IMR-90 (cell line): ENCODE results near the gene OTOGL.

Experiments
- BHLHE40 ChIP-seq: fragments of 150-350 bp; IDR thresholded peaks from 2 replicates; pipeline ENCODE4 v1.6.1; 2016; ENCODE audit warnings: mild to moderate bottlenecking, low read depth, low read length
- CTCF ChIP-seq: conservative IDR thresholded peaks from 2 replicates; pipeline ENCODE4 v1.5.1; 2012; ENCODE audit warnings: mild to moderate bottlenecking, low read depth, low read length, improper control_type of control experiment
- RAD21 ChIP-seq: IDR thresholded peaks from 2 replicates; pipeline ENCODE4 v1.6.1; 2012; ENCODE audit warnings: low read length, improper control_type of control experiment
- SMC3 ChIP-seq: fragments of 150-350 bp; IDR thresholded peaks from 2 replicates; pipeline ENCODE4 v1.6.1; 2016; ENCODE audit warnings: low read depth, mild to moderate bottlenecking, antibody characterized with exemption, low read length, moderate library complexity

DNA sequence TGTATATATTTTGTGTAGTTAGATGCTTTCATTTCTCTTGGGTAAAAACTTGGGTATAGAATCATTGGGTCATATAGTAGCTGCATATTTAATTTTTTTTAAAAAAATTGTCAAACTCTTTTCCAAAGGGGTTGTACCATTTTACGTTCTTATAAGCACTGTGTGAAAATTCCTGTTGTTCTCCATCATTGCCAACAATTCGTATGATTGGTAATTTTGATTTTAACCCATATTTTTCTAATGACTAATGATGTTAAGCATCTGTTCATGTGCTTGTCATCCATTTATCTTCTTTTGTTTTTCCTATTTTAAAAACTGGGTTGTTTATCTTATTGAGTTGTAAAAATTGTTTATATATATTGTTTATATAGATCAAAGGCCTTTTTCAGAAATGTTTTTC is 77.4 kb downstream of the OTOGL start:
- TF ChIP-seq RAD21 (no peak), CTCF (no peak), SMC3 (no peak), BHLHE40 (no peak)
